Measurements from ENCODE around the gene SPG7. TPM values are rescaled to one million over a fixed set of nuclear protein-coding genes. Genes with fewer than 3 reads are reported as not detected.

SPG7 gene
- total RNA-seq, 1 experiment from 2014 or later: 119 TPM

- Mint-ChIP-seq H3K9me3 (no peaks in the 10 kb centered on the region; a peak in 1 of 5 replicates), H3K27ac (no peak overlapping the region), H3K4me1 (no peaks in the 10 kb centered on the region; a peak in 1 of 4 replicates), H3K4me3 (no peak overlapping the region), H3K36me3 (ENCODE audit: insufficient read depth in 1 of 3, low read depth in 3 of 3) (peaks cover 0 to 7% (median 0%) of the 10 kb centered on the region in 3 experiments; a peak in 3 of 7 replicates), H3K27me3 (ENCODE audit: low read depth) (no peaks in the 10 kb centered on the region)
- H3K23me2 ChIP-seq (ENCODE audit: insufficient read length, low read depth, low read length, poor library complexity, severe bottlenecking): no peaks in the 10 kb centered on the region
- H3K27ac ChIP-seq (ENCODE audit: insufficient read length, low read depth, low read length): no peak overlapping the region
- H3K27me3 ChIP-seq (ENCODE audit: insufficient read depth, low read length): no peaks in the 10 kb centered on the region
- H4K91ac ChIP-seq (ENCODE audit: insufficient read length, low read depth, low read length): no peak overlapping the region
- H2BK120ac ChIP-seq (ENCODE audit: low read depth, low read length, poor library complexity, severe bottlenecking): no peak overlapping the region
- no peak overlapping the region for H3K4me2 ChIP-seq (ENCODE audit: insufficient read depth, insufficient read length, low read length)
- H2AFZ ChIP-seq (ENCODE audit: low read length): no peak overlapping the region
- H3K23ac ChIP-seq (ENCODE audit: insufficient read length, low read depth, low read length): no peak overlapping the region
- H2BK20ac ChIP-seq (ENCODE audit: low read depth, low read length, poor library complexity, severe bottlenecking): no peak overlapping the region
- H3K79me2 ChIP-seq (ENCODE audit: insufficient read depth, low read length): no peaks in the 10 kb centered on the region
- no peak overlapping the region for H2BK15ac ChIP-seq (ENCODE audit: low read depth, low read length)
- no peak overlapping the region for H2AK5ac ChIP-seq (ENCODE audit: insufficient read length, low read length)
- no peak overlapping the region for H3K4ac ChIP-seq (ENCODE audit: low read depth, low read length)
- no peaks in the 10 kb centered on the region for H4K20me1 ChIP-seq (ENCODE audit: control insufficient read depth, insufficient read depth, insufficient read length)
- no peak overlapping the region for H2BK12ac ChIP-seq (ENCODE audit: insufficient read length, low read depth, low read length)
- H3K79me1 ChIP-seq (ENCODE audit: insufficient read depth, low read depth, low read length, poor library complexity, severe bottlenecking): no peaks in the 10 kb centered on the region
- H4K5ac ChIP-seq (ENCODE audit: insufficient read length, low read depth, low read length): no peak overlapping the region
- H3K14ac ChIP-seq (ENCODE audit: insufficient read depth, low read length): no peak overlapping the region
- H3K18ac ChIP-seq (ENCODE audit: insufficient read length, low read depth, low read length): no peak overlapping the region
- no peak overlapping the region for H3T11ph ChIP-seq (ENCODE audit: low read length)
- no CpG with 5 or more reads among the region's 15 CpGs for whole genome bisulfite sequencing (ENCODE audit: extremely low coverage, insufficient read length, low lambda C conversion rate)
- no peak overlapping the region for H3K9ac ChIP-seq (ENCODE audit: extremely low read depth, insufficient read length, low read length)
- no peak for DNase-seq
- TF ChIP-seq CTCF (conservative IDR thresholded peaks at IDR 0.05): no peak
- H3K56ac ChIP-seq (ENCODE audit: insufficient read length, low read depth, low read length): no peak overlapping the region
- H4K8ac ChIP-seq (replicated peaks; ENCODE audit: insufficient read length, low read depth, low read length): no peak overlapping the region
- H3K4me1 ChIP-seq (ENCODE audit: insufficient read depth, low read length): no peaks in the 10 kb centered on the region
- H3K9me3 ChIP-seq (ENCODE audit: control insufficient read depth, low read depth, low read length): no peaks in the 10 kb centered on the region
- H2BK5ac ChIP-seq (ENCODE audit: insufficient read length, low read length): no peak overlapping the region
These were observed 85.6 kb downstream of the SPG7 start for GRCh38 chr16:89593841-89594240.
